PC-3 (cell line): ENCODE results near the gene ARHGAP28. TPM values are rescaled to one million over a fixed set of nuclear protein-coding genes. Genes with fewer than 3 reads are reported as not detected.

ENCODE experiments used
- ATAC-seq: fragments of 200-7000 bp; cut with Tn5 transposase; 2 replicates; pipeline ENCODE4 v1.9.1; 2020; ENCODE audit warnings: mild to moderate bottlenecking, moderate library complexity
- BruUV-seq: library from RNA; stranded (reverse); fragments of 400-500 nt; replicated peaks from 2 replicates; lab custom pipeline; 2021; lab: Mats Ljungman, UMichigan
- CTCF ChIA-PET: fragments of 300-600 bp; sonication (Branson Sonifier 250); formaldehyde crosslinking; loops from one replicate; lab custom pipeline; 2022; ENCODE audit warnings: antibody characterized with exemption; lab: Charles Lee
- POLR2A ChIA-PET: fragments of 300-600 bp; sonication (Branson Sonifier 250); formaldehyde crosslinking; loops from one replicate; lab custom pipeline; 2022; ENCODE audit warnings: antibody characterized with exemption; ENCODE audit not compliant: unreplicated experiment; lab: Charles Lee
- DNase-seq: peaks from one replicate; pipeline ENCODE4 v3.0.0-alpha.2; 2015
- H2AFZ ChIP-seq: fragments of 300-600 bp; sonication (generic); 2 replicates; pipeline ENCODE4 v1.6.0; 2016; ENCODE audit warnings: antibody characterized with exemption, low read length
- H3F3A ChIP-seq: fragments of 300-600 bp; sonication (generic); one replicate; pipeline ENCODE4 v1.6.0; 2017; ENCODE audit warnings: antibody characterized with exemption, low read length, control low read depth, mild to moderate bottlenecking; ENCODE audit not compliant: unreplicated experiment
- H3K27ac ChIP-seq: fragments of 300-600 bp; sonication (generic); 2 replicates; pipeline ENCODE4 v1.5.1; 2016; ENCODE audit warnings: mild to moderate bottlenecking, low read length
- H3K27me3 ChIP-seq: fragments of 300-600 bp; sonication (generic); 2 replicates; pipeline ENCODE4 v1.6.1; 2016; ENCODE audit warnings: low read length, mixed read lengths
- H3K36me3 ChIP-seq: fragments of 300-600 bp; sonication (generic); 2 replicates; pipeline ENCODE4 v1.6.1; 2016; ENCODE audit warnings: low read depth, mixed run types, low read length, mixed read lengths
- H3K4me1 ChIP-seq: fragments of 300-600 bp; sonication (generic); 2 replicates; pipeline ENCODE4 v1.5.1; 2016; ENCODE audit warnings: low read length; ENCODE audit not compliant: insufficient read depth
- H3K4me2 ChIP-seq: fragments of 300-600 bp; sonication (generic); 2 replicates; pipeline ENCODE4 v1.6.0; 2016; ENCODE audit warnings: low read length
- H3K4me3 ChIP-seq: fragments of 300-600 bp; sonication (generic); 2 replicates; pipeline ENCODE4 v1.5.1; 2016; ENCODE audit warnings: mild to moderate bottlenecking, low read length, mixed read lengths
- H3K79me2 ChIP-seq: fragments of 300-600 bp; sonication (generic); 2 replicates; pipeline ENCODE4 v1.6.1; 2017; ENCODE audit warnings: low read length, mixed read lengths
- H3K9ac ChIP-seq: fragments of 300-600 bp; sonication (generic); 2 replicates; pipeline ENCODE4 v1.6.0; 2016; ENCODE audit warnings: mild to moderate bottlenecking, low read length
- H3K9me2 ChIP-seq: fragments of 300-600 bp; sonication (generic); replicated peaks from 2 replicates; pipeline ENCODE4 v1.6.1; 2016; ENCODE audit warnings: mixed run types, low read length, mixed read lengths
- H3K9me3 ChIP-seq: fragments of 300-600 bp; sonication (generic); 2 replicates; pipeline ENCODE4 v1.6.1; 2016; ENCODE audit warnings: low read length, mixed read lengths
- H4K20me1 ChIP-seq: fragments of 300-600 bp; sonication (generic); 2 replicates; pipeline ENCODE4 v1.6.1; 2016; ENCODE audit warnings: low read length, mixed read lengths
- CTCF ChIP-seq: fragments of 300-600 bp; sonication (generic); conservative IDR thresholded peaks from 2 replicates; pipeline ENCODE4 v1.5.1; 2017; ENCODE audit warnings: antibody characterized with exemption, low read depth, mild to moderate bottlenecking, low read length
- EZH2 ChIP-seq: fragments of 300-600 bp; sonication (generic); IDR thresholded peaks from one replicate; pipeline ENCODE4 v1.6.1; 2017; ENCODE audit warnings: antibody characterized with exemption, mild to moderate bottlenecking, low read length; ENCODE audit not compliant: unreplicated experiment
- EZH2phosphoT487 ChIP-seq: fragments of 300-600 bp; sonication (generic); IDR thresholded peaks from 2 replicates; pipeline ENCODE4 v1.6.1; 2018; ENCODE audit warnings: mild to moderate bottlenecking, antibody characterized with exemption, low read length, borderline replicate concordance
- intact Hi-C: fragments of 100-400 bp; cut with micrococcal nuclease; formaldehyde crosslinking; loops from 2 replicates; pipeline ENCODE4 v1.9.0; 2023
- total RNA-seq: library from RNA; depleted of rRNA; stranded (reverse); fragments of >200 nt; gene quantifications from 2 replicates; pipeline ENCODE4 v1.2.3, GENCODE V29; 2014

Gene ARHGAP28
- total RNA-seq, 1 experiment from 2014 or later, result 10.0 TPM

- H3K4me1 ChIP-seq, result 0 out of 2 replicates have a peak, but pooled peaks cover under 1% of the 10 kb centered on the region
- H3K27me3 ChIP-seq, result peaks cover 80% of the 10 kb centered on the region
- CTCF ChIA-PET, result no interaction called here
- H3K9me3 ChIP-seq, result no peaks in the 10 kb centered on the region
- no peak for ATAC-seq
- no peaks in the 10 kb centered on the region for H3K9me2 ChIP-seq
- H3K36me3 ChIP-seq, result no peaks in the 10 kb centered on the region
- H3F3A ChIP-seq, result no peaks in the 10 kb centered on the region
- H3K79me2 ChIP-seq, result no peaks in the 10 kb centered on the region
- no peak overlapping the region for H3K27ac ChIP-seq
- BruUV-seq, result no TSS peak
- POLR2A ChIA-PET, result no interaction called here
- intact Hi-C loops, result no loop called here
- TF ChIP-seq EZH2phosphoT487, result no peak
- no peak for TF ChIP-seq EZH2
- TF ChIP-seq CTCF, result no peak
- no peaks in the 10 kb centered on the region for H4K20me1 ChIP-seq
- DNase-seq, result no peak
- no peak overlapping the region for H3K4me3 ChIP-seq
- H2AFZ ChIP-seq, result no peak overlapping the region
- no peak overlapping the region for H3K4me2 ChIP-seq
- H3K9ac ChIP-seq, result no peak overlapping the region
These were observed 225.8 kb downstream of the ARHGAP28 start for GRCh38 chr18:6955304-6955703.

- Histone ChIP-seq H3K9me3 (no peaks in the 10 kb centered on the region), H3K79me2 (no peaks in the 10 kb centered on the region), H3K4me3 (no peak overlapping the region), H3K4me1 (peaks cover 12% of the 10 kb centered on the region), H3F3A (no peaks in the 10 kb centered on the region), H3K9ac (no peak overlapping the region), H4K20me1 (no peaks in the 10 kb centered on the region), H3K27ac (no peak overlapping the region), H3K4me2 (no peak overlapping the region), H3K9me2 (no peaks in the 10 kb centered on the region), H3K36me3 (no peaks in the 10 kb centered on the region), H2AFZ (no peak overlapping the region), H3K27me3 (peaks cover 68% of the 10 kb centered on the region)
- intact Hi-C loops, result no loop called here
- TF ChIP-seq CTCF (no peak), EZH2phosphoT487 (no peak), EZH2 (no peak)
- DNase-seq, result no peak
- ChIA-PET CTCF (no interaction called here), POLR2A (no interaction called here)
- ATAC-seq, result no peak
- no TSS peak for BruUV-seq
These were observed 227.0 kb downstream of the ARHGAP28 start for GRCh38 chr18:6956495-6956894.

- Histone ChIP-seq H3K79me2 (no peaks in the 10 kb centered on the region), H3K36me3 (no peaks in the 10 kb centered on the region), H3K9ac (no peak overlapping the region), H3K9me3 (no peaks in the 10 kb centered on the region), H3K27ac (no peak overlapping the region), H3K4me2 (no peak overlapping the region), H3K4me1 (peaks cover 17% of the 10 kb centered on the region), H3K4me3 (no peak overlapping the region), H4K20me1 (no peaks in the 10 kb centered on the region), H3K9me2 (no peaks in the 10 kb centered on the region), H2AFZ (no peak overlapping the region), H3F3A (no peaks in the 10 kb centered on the region), H3K27me3 (peaks cover 63% of the 10 kb centered on the region)
- TF ChIP-seq EZH2phosphoT487 (no peak), CTCF (no peak), EZH2 (no peak)
- no peak for ATAC-seq
- BruUV-seq, result no TSS peak
- CTCF ChIA-PET, result no interaction called here
- intact Hi-C loops, result no loop called here
- no peak for DNase-seq
- POLR2A ChIA-PET, result no interaction called here
These were observed 227.5 kb downstream of the ARHGAP28 start for GRCh38 chr18:6956999-6957398.
